ENCODE measurements around the gene PCGF2.
"Not testable (repeated sequence)": the region's sequence is repeated elsewhere in the genome, so short reads cannot be mapped to it uniquely, and the experiment has no call there.

Gene PCGF2

DNA sequence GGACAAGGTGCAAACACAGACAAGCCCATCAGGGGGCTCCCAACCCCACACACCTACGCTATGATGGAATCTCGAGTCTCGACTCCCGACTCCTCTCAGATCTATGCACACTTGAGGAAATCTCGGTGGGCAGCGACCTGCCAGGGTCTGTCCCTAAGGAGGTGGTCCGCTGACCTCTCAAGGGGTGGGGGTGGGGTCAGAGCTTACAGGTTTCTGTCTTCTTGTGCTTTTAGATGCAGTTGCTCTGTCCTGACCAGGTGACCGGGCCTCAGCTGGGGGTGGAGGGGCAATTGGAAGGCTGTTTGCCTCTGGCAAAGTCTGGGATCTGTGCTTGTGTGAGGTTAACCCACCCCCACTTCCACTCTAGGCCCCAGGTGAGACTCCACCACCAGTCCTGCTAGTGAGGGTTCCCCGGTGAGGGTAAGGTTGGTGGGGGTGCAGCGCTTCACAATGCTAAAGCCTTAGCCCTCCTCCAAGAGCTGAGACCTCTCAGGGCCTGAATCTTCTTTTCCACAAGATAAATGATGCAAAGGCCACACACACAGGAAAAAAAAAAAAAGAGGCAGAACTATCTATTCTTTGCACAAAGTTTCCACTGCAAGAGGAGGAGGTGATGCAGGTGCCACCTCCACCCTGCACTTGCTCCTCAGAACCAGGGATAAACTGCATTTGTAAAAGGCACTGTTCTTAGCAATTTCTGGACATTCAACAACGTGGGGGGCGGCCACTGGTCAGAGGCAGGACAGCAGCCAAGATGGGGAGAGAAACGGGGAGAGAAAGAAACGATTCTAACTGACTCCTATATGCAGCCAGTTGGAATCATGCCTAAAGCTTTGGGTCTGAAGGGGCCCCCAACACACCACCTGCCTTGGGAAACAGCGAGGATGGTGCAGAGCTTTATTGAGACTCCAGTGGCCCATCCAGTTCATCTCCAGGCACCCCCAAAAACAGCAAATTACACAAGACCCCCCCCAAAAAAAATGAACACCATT is 13.9 kb downstream of the PCGF2 start:
- DNase-seq, result peak in 2 of 6 experiments; percentile 14 to 22

DNA sequence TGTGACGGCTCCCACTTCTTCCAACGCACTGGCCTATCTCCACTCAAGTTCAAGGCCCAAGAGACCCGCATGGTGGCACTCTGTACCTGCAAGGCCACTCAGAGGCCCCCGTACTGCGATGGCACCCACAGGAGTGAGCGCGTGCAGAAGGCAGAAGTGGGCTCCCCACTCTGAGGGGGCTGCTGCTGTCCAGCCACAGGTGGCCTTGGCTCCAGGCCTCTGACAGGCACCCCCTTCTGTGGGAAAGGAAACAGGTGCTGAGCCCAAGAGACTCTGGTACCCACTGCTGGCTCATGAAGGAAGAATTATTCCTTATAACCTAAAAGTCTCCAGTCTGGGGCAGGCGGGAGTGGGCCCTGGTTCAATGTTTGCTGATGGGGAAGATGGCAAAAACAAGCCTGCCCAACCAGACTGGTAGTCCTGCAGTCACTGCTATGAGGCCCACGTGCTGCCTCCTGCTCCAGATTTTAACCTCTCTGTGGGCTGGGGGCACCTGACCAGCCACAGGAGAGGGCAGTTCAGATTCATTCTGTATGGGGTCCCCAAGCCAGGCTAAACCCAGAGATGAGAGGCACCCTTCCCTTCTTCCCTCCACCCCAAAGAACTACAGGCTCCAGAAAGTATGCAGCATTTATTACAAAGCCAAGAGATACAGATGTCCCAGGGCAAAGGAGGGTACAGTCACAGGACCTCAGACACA is 14.7 kb downstream of the PCGF2 start:
- no peak for DNase-seq

DNA sequence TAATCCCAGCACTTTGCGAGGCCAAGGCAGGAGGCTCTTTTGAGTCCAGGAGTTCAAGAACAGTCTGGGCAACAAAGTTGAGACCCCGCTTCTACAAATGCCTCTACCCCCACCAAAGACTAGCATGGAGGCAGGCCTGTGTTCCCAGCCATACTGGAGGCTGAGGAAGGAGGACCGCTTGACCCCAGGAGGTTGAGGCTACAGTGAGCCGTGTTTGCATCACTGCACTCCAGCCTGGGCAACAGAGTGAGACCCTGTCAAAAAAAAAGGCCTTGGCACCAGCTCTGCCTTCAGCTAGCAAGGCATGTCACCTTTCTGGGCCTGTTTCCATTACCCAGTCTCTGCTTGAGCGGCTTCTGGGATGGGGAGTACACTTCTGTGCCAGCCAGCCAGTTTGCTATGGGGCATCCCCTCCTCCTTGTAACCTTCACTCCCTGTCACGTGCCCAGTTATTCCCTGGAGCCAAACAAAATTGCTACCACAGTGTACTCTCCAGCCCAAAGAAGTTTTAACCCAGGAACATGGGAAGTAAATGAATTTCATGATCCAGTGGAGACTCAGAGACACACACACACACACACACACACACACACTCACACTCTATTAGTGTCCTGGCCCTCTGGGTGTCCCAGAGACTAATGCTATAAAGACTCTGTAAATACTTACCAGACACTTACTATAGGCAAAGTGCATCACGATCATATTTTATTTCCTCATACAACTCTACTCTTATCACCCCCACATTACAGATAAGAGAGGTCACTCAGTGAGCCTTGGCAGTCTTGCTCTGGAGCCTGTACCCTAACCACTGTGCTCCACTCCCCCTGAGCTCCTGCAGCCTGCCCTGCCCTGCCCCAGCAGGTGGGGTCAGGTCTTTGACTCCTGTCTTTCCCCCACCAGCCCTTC is 15.5 kb downstream of the PCGF2 start:
- no peak for DNase-seq

DNA sequence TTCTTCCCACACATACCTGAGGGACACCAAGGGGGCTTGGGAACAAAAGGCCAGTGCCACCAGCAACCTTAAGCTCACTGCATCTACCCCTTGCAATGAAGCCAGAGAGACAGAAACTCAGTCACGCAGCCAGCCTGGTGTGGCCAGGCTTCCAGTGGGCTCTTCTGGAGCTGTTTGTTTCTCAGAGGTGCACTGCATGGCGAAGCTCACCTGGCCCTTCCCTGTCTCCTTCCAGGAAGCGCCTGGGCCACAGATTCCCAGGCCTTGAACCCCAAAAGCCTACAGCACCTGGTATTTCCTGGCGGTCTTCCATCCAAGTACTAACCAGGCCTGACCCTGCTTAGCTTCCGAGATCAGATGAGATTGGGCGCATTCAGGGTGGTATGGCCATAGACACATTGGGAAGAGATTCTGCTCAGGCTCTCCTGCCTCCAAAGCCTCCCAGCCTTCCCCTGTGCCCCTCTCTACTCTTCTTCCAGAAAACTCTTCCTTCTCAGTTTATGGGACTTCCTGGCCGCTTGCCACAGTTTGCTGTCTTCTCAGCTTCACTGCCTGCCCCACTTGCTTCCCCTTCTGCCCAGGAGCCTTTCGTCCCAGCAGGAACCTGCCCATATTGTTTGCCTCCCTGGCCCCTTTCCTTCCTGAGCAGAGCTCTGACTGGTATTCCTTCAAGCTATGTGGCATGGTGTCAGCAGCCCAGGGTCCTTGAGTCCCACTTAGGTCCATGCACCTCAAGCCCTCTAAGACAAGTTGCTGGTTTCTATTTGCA is 16.4 kb downstream of the PCGF2 start:
- DNase-seq, result no peak

DNA sequence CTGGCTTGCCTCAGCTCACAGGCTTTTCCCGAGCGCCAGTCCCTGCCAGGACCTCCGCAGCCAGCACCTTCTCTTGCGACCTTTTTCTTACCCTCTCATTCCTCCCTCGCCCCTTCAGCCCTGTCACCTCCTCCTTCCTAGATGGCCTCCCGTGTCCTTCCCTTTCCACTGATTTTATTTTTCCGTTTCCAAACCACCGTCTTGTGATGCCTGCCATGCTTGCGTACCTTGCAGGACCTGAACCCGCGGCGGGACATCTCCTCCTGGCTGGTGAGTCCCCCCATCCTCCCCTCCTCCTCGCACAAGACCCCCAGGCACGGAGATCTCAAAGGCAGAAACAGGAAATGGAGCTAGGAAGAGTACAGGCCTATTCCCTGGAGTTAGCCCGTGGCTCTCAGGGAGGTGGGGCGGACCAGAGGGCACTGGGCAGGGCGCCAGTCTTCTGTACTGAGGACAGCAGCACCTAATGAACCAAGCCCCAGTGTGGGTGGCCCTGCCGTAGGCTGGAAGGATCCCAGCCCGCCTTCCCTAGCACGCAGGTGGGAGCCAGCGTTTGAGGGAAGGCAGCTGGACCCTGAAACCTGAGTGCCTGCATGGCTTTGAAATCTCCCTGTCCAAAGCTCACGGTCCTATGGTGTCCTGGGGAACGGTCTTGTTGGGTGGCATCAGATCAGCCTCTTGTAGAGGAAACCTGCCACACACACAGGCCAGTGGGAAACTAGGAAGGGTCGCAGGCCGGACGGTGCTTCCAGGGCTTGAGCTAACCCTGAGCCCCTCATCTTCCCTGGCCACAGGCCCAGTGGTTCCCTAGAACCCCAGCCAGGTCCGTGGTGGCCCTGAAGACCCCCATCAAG is 17.4 kb downstream of the PCGF2 start:
- peak in 2 of 6 experiments; percentile 29 to 64 for DNase-seq

DNA sequence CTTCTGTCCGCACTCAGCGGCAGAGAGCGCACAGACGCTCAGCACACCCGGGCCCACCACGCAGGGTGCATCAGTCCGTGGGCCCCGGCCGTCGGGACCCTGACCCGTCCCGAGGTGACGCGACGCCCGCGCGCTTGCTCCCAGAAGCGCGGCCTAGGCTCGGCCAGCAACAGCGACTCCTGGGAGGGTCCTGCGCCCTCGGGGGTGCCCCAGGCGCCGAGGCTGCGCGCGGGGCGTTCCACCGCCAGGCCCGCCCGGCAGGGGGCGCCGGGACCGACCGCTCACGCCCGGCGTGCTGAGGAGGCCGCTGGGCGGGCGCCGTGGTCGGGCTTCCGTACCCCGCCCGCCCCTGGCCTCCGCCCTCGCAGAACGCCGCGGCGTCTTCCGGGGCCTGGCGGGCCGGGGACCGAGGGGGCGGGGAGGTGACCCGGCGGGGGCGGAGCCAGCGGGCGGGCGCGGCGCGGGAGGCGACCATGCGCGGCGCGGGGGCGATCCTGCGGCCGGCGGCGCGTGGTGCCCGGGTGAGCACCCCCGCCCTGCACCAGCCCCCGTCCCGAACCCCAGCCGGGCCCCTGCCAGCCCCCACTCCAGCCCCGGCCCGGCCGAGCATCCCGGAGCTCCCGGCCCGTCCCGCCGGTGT is 18.1 kb downstream of the PCGF2 start, which contains the start of gene CISD3:
TSS of gene CISD3 (plus strand) at position 456 of the 640 bp plus-strand sequence. CDS start at position 474, 18 bp downstream.
- peak; percentile 69 to 87 (median 74) for DNase-seq

DNA sequence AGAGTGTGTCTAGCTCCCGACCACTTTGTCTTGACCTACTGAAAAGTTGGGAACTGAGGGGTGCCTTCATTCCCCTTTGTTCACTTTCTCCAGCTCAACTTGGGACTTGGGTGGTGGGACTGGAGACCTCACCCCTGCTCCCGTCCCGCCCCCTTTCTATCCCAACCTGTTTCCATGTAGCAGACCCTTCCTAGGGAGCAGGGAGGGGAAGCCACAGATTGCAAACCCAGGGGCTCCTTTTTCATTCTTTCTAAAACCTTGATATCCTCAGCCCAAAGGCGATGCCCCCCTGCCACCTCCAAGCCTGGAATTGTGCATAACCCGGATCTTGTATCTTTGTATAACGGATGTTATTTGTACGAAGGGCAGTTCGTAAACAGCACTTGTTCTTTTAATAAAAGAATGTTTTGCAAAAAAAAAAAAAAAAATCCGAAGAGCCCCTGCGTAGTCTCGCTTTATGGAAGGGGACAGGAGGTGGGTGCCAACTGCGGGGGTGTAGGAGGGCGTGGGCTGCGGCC is 18.7 kb downstream of the PCGF2 start:
- no peak for DNase-seq

DNA sequence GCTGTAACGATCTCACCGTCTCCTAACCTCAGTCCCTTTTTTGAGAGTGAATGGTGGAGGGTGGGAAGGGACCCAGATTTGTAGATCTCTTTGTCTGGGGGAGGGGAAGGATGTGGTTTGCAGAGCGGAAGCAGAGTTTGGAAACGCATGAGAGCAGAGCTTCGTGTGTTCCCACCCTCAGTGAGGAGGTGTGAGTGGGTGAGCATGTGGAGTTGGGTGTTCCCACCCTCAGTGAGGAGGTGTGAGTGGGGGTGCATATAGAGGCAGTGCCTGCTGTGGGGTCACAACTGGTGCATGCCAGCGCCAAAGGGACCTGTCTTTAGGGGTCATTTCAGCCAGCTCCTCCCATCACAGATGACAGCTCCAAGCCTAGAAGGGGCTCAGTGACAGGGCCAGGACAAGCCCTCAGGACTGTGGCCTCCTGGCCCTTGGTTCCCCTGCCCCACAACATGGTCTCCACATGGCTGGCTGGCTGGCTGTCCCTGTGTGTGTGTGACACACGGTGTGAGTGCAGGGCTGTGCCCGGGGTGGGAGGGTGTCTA is 19.8 kb downstream of the PCGF2 start:
- peak; percentile 50 to 88 (median 75) for DNase-seq

DNA sequence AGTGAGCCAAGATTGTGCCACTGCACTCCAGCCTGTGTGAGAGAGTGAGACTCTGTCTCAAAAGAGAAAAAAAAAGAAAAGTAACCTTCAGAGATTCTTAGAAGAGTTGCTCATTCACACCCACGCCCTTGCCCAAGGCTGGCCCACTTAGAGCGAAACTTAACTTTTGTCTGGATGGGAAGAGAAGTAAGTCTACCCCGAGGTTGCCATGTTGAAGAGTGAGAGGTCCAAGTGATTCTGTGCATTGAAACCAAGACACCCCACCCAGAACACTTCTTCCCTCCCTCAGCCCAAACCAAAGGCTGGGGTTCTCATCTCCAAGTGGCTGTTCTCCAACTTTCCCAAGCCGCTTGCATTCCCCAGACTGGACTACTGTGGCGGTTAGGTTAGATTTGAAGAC is 20.4 kb downstream of the PCGF2 start:
- peak in 3 of 6 experiments; percentile 27 to 64 (median 45) for DNase-seq

DNA sequence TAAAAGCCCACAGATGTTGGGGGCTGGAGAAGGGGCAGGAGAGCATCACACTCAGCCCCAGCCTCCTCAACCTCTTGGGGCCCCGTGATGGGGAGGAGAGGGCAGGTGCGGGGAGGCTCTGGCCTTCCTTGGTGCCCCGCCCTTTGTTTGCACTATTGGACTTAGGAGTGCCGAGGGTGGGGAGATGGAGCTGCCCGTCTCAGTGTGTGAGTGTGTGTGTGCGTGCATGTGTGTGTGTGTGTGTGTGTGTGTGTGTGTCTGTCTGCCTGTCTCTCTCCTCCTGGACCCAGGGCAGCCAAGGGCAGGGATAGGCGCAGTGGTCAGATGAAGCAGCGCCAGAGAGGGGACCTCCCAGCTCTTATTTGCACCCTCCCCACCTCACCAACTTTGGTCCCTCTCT is 22.0 kb downstream of the PCGF2 start:
- DNase-seq, result not testable (repeated sequence)

DNA sequence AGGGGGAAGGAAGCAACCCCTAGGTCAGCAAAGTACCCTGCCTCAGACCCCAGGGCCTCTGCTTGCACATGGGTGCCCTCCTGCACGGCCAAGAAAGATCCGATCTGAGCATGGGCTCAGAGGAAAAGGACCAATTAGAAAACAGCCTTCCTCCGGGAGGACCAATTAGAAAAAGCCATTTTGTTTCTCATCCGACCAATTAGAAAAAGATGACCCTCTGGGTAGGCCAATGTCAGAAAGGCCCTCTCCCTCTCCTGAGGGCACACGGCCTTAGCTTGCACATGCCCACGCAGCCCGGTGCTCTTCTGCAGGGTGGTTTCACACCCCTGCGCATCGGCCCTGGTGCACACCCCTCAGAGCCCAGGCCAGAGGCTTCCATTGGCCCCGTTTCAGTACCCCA is 23.1 kb downstream of the PCGF2 start:
- DNase-seq, result no peak

DNA sequence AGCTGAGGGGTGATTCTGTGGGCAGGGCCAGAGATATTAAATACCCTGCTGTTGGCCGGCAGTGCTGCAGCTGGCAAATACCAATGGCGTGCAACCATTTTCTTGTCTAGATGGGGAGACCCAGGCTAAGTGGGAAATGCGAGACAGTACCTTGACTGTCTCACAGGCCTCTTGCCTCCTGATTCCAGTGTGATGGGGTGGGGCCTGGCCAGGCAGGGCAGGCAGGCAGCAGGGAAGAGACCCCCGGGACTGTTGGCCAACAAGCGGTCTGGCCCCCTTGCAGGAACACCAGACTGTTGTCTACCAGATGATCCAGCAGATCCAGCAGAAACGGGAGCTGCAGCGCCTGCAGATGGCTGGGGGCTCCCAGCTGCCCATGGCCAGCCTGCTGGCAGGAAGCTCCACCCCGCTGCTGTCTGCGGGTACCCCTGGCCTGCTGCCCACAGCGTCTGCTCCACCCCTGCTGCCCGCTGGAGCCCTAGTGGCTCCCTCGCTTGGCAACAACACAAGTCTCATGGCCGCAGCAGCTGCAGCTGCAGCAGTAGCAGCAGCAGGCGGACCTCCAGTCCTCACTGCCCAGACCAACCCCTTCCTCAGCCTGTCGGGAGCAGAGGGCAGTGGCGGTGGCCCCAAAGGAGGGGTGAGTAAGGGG is 23.7 kb downstream of the PCGF2 start:
- no peak for DNase-seq

DNA sequence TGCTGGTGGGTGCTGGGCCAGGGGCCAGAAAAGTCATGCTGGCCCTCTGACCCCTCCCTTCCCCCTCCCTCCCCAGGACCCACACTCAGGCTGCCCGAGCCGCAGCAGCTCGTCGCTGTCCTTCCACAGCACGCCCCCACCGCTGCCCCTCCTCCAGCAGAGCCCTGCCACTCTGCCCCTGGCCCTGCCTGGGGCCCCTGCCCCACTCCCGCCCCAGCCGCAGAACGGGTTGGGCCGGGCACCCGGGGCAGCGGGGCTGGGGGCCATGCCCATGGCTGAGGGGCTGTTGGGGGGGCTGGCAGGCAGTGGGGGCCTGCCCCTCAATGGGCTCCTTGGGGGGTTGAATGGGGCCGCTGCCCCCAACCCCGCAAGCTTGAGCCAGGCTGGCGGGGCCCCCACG is 26.3 kb downstream of the PCGF2 start:
- no peak for DNase-seq

DNA sequence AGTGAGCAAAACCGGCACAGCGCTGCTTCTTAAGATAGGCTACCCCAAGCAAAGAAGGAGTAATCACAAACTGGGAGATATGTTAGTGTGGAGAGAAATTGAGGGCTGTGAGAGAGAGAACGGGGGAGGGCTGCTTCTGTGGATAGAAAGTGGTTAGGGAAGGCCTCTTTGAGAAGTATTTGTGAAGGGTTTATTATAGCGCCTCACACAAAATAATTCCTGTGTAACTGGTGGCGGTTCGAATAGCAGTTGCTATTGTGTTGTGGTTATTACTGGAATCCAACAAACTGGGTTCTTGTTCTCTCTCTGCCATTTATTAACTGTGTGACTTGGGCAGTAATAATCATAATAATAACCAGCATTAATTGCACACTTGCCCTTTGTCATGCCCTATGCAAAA is 27.2 kb downstream of the PCGF2 start:
- no peak for DNase-seq

DNA sequence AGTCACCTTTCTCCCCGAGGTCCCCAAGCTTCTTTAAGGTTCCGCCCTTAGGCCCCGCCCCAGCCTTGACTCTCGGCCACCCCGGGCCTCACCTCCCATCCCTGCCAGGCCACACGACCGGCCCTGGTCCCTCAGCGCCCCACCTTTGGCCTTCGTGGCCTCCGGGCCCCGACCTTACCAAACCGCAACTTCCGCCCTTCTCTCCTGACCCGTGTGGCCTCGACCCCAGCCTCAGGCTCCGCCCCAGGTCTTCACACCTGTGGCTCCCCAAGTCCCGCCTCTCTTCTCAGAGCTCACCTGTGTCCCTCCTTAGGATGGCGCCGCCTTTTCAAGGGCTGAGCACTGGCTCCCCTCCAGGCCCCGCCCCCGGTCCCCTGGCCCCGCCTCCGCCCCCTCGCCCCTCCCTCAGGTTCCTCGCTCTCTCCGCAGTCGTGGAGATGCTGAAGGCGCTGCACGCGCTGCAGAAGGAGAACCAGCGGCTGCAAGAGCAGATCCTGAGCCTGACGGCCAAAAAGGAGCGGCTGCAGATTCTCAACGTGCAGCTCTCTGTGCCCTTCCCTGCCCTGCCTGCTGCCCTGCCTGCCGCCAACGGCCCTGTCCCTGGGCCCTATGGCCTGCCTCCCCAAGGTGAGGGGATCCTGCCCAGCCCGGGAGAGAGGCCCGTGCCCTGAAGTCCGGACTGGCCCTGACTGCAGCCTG is 28.0 kb downstream of the PCGF2 start:
- DNase-seq, result peak in 2 of 6 experiments; percentile 6 to 25

DNA sequence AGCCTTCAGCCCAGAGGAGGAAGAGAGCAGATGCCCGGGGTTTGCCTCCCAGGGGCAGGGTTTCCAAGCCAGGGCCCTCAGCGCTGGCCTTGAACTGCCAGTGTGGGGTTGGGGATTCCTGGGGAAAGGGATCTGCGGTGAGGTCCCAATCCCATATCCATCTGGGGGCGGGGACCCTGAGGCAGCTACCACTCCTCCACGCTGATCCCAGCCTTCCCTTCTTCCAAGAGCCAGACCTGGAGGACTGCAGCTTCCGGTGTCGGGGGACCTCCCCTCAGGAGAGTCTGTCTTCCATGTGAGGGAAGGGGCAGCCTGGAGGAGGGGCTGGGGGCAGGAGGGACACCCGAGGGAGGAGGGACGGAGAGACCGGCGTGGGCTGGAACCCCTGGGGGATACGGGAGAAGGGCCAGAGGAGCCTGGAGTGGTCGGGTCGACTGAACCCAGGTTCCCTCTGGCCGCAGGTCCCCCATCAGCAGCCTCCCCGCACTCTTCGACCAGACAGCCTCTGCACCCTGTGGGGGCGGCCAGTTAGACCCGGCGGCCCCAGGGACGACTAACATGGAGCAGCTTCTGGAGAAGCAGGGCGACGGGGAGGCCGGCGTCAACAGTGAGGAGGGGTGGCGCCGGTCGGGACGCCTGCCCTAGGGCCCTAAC is 28.7 kb downstream of the PCGF2 start:
- DNase-seq, result no peak

DNA sequence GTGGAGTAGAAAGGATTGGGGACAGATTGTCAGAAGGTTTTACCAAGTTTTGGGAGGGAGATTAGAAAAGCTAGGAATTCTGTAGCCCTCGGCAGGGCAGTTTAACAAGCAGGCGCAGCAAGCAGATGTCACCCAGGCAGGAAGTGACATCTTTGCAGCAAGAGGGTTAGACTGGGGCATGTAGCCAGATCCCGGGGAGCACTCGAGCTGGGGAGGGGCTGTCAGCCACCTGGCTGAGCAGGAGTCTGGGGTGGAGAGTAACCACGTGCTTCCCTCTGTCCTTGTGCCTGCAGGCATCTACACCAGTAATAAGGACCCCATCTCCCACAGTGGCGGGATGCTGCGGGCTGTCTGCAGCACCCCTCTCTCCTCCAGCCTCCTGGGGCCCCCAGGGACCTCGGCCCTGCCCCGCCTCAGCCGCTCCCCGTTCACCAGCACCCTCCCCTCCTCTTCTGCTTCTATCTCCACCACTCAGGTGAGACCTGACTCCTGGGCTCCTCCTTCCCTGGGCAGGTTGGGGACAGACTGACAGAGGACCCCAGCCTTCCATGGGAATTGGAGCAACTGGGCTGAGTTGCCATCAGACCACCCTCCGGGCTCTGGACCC is 30.9 kb downstream of the PCGF2 start:
- no peak for DNase-seq
